HEK293 (cell line): Measurements from ENCODE around the gene C5.

Experiments used
- CTCF ChIA-PET: fragments of 350-600 bp; formaldehyde crosslinking; extraction: SDS; loops from one replicate; lab custom pipeline; 2021; ENCODE audit warnings: antibody characterized with exemption; lab: Yijun Ruan, JAX
- POLR2A ChIA-PET: fragments of 300-600 bp; formaldehyde crosslinking; extraction: SDS; loops from one replicate; lab custom pipeline; 2020; ENCODE audit warnings: antibody characterized with exemption, inconsistent platforms; lab: Yijun Ruan, JAX
- H3K27ac ChIP-seq: fragments of 200-500 bp; sonication (Bioruptor generic); 2 replicates; pipeline ENCODE4 v1.5.1; 2014; ENCODE audit warnings: low read depth, low read length, control low read depth, inconsistent platforms; ENCODE audit errors: extremely low read depth
- H3K36me3 ChIP-seq, 2 experiments: fragments of 200-500 bp in 1 of 2; sonication (Bioruptor generic) in 1 of 2; 1 replicate in 1 of 2; 2 replicates in 1 of 2; pipeline ENCODE4 v1.5.1; 2014 to 2017; ENCODE audit warnings: inconsistent platforms in 2 of 2, low read length in 2 of 2; ENCODE audit not compliant: control insufficient read depth in 2 of 2, insufficient read depth in 1 of 2
- H3K4me1 ChIP-seq: fragments of 200-500 bp; sonication (Bioruptor generic); 2 replicates; pipeline ENCODE4 v1.5.1; 2014; ENCODE audit warnings: mild to moderate bottlenecking, low read length, inconsistent platforms; ENCODE audit not compliant: control insufficient read depth, insufficient read depth
- H3K4me3 ChIP-seq: 2 replicates; pipeline ENCODE4 v1.5.1; 2011; ENCODE audit warnings: low read depth, mild to moderate bottlenecking, control low read depth, low read length, moderate library complexity
- H3K9me3 ChIP-seq: fragments of 200-500 bp; sonication (Bioruptor generic); 2 replicates; pipeline ENCODE4 v1.5.1; 2014; ENCODE audit warnings: low read depth, low read length, inconsistent platforms; ENCODE audit not compliant: control insufficient read depth, insufficient read depth
- PRDM2 ChIP-seq: fragments of 450-650 bp; formaldehyde crosslinking; IDR thresholded peaks from 2 replicates; pipeline ENCODE4 v1.5.1; 2016; ENCODE audit warnings: missing biosample characterization, missing genetic modification characterization, borderline replicate concordance
- PRDM4 ChIP-seq: fragments of 450-650 bp; formaldehyde crosslinking; IDR thresholded peaks from 2 replicates; pipeline ENCODE4 v1.5.1; 2017; ENCODE audit warnings: missing biosample characterization, missing genetic modification characterization
- ZBTB26 ChIP-seq: fragments of 450-650 bp; formaldehyde crosslinking; optimal IDR thresholded peaks from 2 replicates; pipeline ENCODE3; 2016; ENCODE audit warnings: missing biosample characterization, mild to moderate bottlenecking, missing genetic modification characterization
- ZNF16 ChIP-seq: fragments of 450-650 bp; formaldehyde crosslinking; IDR thresholded peaks from 2 replicates; pipeline ENCODE4 v1.5.1; 2016; ENCODE audit warnings: low read depth, missing biosample characterization, missing genetic modification characterization
- ZNF202 ChIP-seq: fragments of 450-650 bp; formaldehyde crosslinking; IDR thresholded peaks from 2 replicates; pipeline ENCODE4 v1.5.1; 2016; ENCODE audit warnings: missing biosample characterization, missing genetic modification characterization, borderline replicate concordance
- ZNF211 ChIP-seq: fragments of 450-650 bp; formaldehyde crosslinking; IDR thresholded peaks from 2 replicates; pipeline ENCODE4 v1.5.1; 2016; ENCODE audit warnings: low read depth, missing biosample characterization, missing genetic modification characterization
- ZNF23 ChIP-seq: fragments of 450-650 bp; formaldehyde crosslinking; IDR thresholded peaks from 2 replicates; pipeline ENCODE4 v1.5.1; 2016; ENCODE audit warnings: missing biosample characterization, missing genetic modification characterization, borderline replicate concordance
- ZNF394 ChIP-seq: fragments of 450-650 bp; formaldehyde crosslinking; IDR thresholded peaks from 2 replicates; pipeline ENCODE4 v1.5.1; 2016; ENCODE audit warnings: missing biosample characterization, missing genetic modification characterization, mild to moderate bottlenecking, moderate library complexity, borderline replicate concordance
- ZNF488 ChIP-seq: fragments of 450-650 bp; formaldehyde crosslinking; IDR thresholded peaks from 2 replicates; pipeline ENCODE4 v1.5.1; 2016; ENCODE audit warnings: missing biosample characterization, missing genetic modification characterization
- ZNF571 ChIP-seq: fragments of 450-650 bp; formaldehyde crosslinking; IDR thresholded peaks from 2 replicates; pipeline ENCODE4 v1.5.0; 2017; ENCODE audit warnings: missing biosample characterization, missing genetic modification characterization
- ZNF580 ChIP-seq: fragments of 450-650 bp; formaldehyde crosslinking; IDR thresholded peaks from 2 replicates; pipeline ENCODE4 v1.5.1; 2016; ENCODE audit warnings: missing biosample characterization, missing genetic modification characterization
- ZNF623 ChIP-seq: fragments of 450-650 bp; formaldehyde crosslinking; IDR thresholded peaks from 2 replicates; pipeline ENCODE4 v1.5.1; 2016; ENCODE audit warnings: missing biosample characterization, missing genetic modification characterization
- ZNF654 ChIP-seq: fragments of 450-650 bp; formaldehyde crosslinking; IDR thresholded peaks from 2 replicates; pipeline ENCODE4 v1.5.1; 2016; ENCODE audit warnings: low read depth, missing biosample characterization, missing genetic modification characterization
- ZNF747 ChIP-seq: fragments of 450-650 bp; formaldehyde crosslinking; IDR thresholded peaks from 2 replicates; pipeline ENCODE4 v1.5.1; 2016; ENCODE audit warnings: missing biosample characterization, missing genetic modification characterization
- ZNF76 ChIP-seq: fragments of 450-650 bp; formaldehyde crosslinking; IDR thresholded peaks from 2 replicates; pipeline ENCODE4; 2016; ENCODE audit warnings: low read depth, missing biosample characterization, missing genetic modification characterization, borderline replicate concordance

C5 gene

GRCh38 chr9:120978987-120979386, 71.1 kb downstream of the C5 start:
- TF ChIP-seq ZNF571 (tag by site-specific recombination) (no peak), ZNF623 (peak; percentile 89)
- H3K4me3 ChIP-seq: no peak overlapping the region
- H3K27ac ChIP-seq: no peak overlapping the region
- ChIA-PET CTCF (interaction anchor here (0.7 to 4.4 kb wide), 5 partner anchors 43 to 223 kb away, joined by 3 to 62 read pairs (median 3); no protein-coding TSS in a partner anchor), POLR2A (interaction anchor here (1.6 kb wide), 1 partner anchor 186 kb away, joined by 4 read pairs; the partner anchor contains the start of gene FBXW2)
- no peaks in the 10 kb centered on the region for H3K4me1 ChIP-seq
- H3K36me3 ChIP-seq: no peaks in the 10 kb centered on the region
- H3K9me3 ChIP-seq: no peaks in the 10 kb centered on the region

- Histone ChIP-seq H3K36me3 (no peaks in the 10 kb centered on the region), H3K9me3 (no peaks in the 10 kb centered on the region), H3K4me3 (no peak overlapping the region), H3K4me1 (no peaks in the 10 kb centered on the region), H3K27ac (no peak overlapping the region)
- CTCF ChIA-PET: interaction anchor here (1.4 to 2.7 kb wide), 2 partner anchors 8 to 21 kb away, joined by 3 to 9 read pairs; no protein-coding TSS in a partner anchor
- TF ChIP-seq ZNF580 (tag by site-specific recombination): no peak
- no peak for TF ChIP-seq ZNF747
- no peak for TF ChIP-seq PRDM4 (tag by site-specific recombination)
- TF ChIP-seq ZNF488 (tag by site-specific recombination): no peak
- no peak for TF ChIP-seq ZNF16 (tag by site-specific recombination)
- no peak for TF ChIP-seq ZNF654
- no peak for TF ChIP-seq ZNF76 (tag by site-specific recombination)
- TF ChIP-seq ZNF202 (tag by site-specific recombination): no peak
- TF ChIP-seq ZBTB26 (tag by site-specific recombination): no peak
- no peak for TF ChIP-seq ZNF211 (tag by site-specific recombination)
- POLR2A ChIA-PET: no interaction called here
Observed at GRCh38 chr9:120977321-120977720, 72.8 kb downstream of the C5 start.

GRCh38 chr9:120974921-120975320, 75.2 kb downstream of the C5 start:
- TF ChIP-seq ZNF23 (tag by site-specific recombination) (no peak), PRDM2 (tag by site-specific recombination) (no peak), ZNF394 (no peak)
- no peaks in the 10 kb centered on the region for H3K4me1 ChIP-seq
- no peak overlapping the region for H3K4me3 ChIP-seq
- no peaks in the 10 kb centered on the region for H3K9me3 ChIP-seq
- H3K36me3 ChIP-seq: no peaks in the 10 kb centered on the region
- H3K27ac ChIP-seq: no peak overlapping the region
- ChIA-PET POLR2A (no interaction called here), CTCF (no interaction called here)
